ENCODE results near the gene MS4A10.

MS4A10 gene

GRCh38 chr11:60765355-60765754 is 19.8 kb upstream of the MS4A10 start:
- no peak for DNase-seq (ENCODE audit: low read depth in 1 of 2, low spot score in 1 of 2)

- DNase-seq (ENCODE audit: low read depth in 1 of 2, low spot score in 1 of 2), result no peak
These were observed 18.6 kb upstream of the MS4A10 start for GRCh38 chr11:60766547-60766946.

- DNase-seq (ENCODE audit: low read depth in 1 of 2, low spot score in 1 of 2), result no peak
These were observed 17.7 kb upstream of the MS4A10 start for GRCh38 chr11:60767388-60767811.

- DNase-seq (ENCODE audit: low read depth in 1 of 2, low spot score in 1 of 2), result no peak
These were observed 16.9 kb upstream of the MS4A10 start for GRCh38 chr11:60768202-60768601.

- no peak for DNase-seq (ENCODE audit: low read depth in 1 of 2, low spot score in 1 of 2)
These were observed 15.9 kb upstream of the MS4A10 start for GRCh38 chr11:60769273-60769672.

- DNase-seq (ENCODE audit: low read depth in 1 of 2, low spot score in 1 of 2), result no peak
These were observed 15.3 kb upstream of the MS4A10 start for GRCh38 chr11:60769811-60770210.

GRCh38 chr11:60771146-60771545 is 14.0 kb upstream of the MS4A10 start:
- no peak for DNase-seq (ENCODE audit: low read depth in 1 of 2, low spot score in 1 of 2)

- no peak for DNase-seq (ENCODE audit: low read depth in 1 of 2, low spot score in 1 of 2)
These were observed 13.1 kb upstream of the MS4A10 start for GRCh38 chr11:60771879-60772525.

GRCh38 chr11:60772666-60773065 is 12.5 kb upstream of the MS4A10 start:
- DNase-seq (ENCODE audit: low read depth in 1 of 2, low spot score in 1 of 2), result no peak

GRCh38 chr11:60774726-60775125 is 10.4 kb upstream of the MS4A10 start:
- no peak for DNase-seq (ENCODE audit: low read depth in 1 of 2, low spot score in 1 of 2)

- peak; percentile 71 to 78 for DNase-seq (ENCODE audit: low read depth in 1 of 2, low spot score in 1 of 2)
These were observed 9.6 kb upstream of the MS4A10 start for GRCh38 chr11:60775420-60775961.

- no peak for DNase-seq (ENCODE audit: low read depth in 1 of 2, low spot score in 1 of 2)
These were observed 9.0 kb upstream of the MS4A10 start for GRCh38 chr11:60776167-60776566.

GRCh38 chr11:60777106-60777505 is 8.0 kb upstream of the MS4A10 start:
- DNase-seq (ENCODE audit: low read depth in 1 of 2, low spot score in 1 of 2), result no peak

GRCh38 chr11:60777572-60777971 is 7.6 kb upstream of the MS4A10 start:
- DNase-seq (ENCODE audit: low read depth in 1 of 2, low spot score in 1 of 2), result no peak

GRCh38 chr11:60780065-60780464 is 5.1 kb upstream of the MS4A10 start:
- DNase-seq (ENCODE audit: low read depth in 1 of 2, low spot score in 1 of 2), result no peak

- DNase-seq (ENCODE audit: low read depth in 1 of 2, low spot score in 1 of 2), result no peak
These were observed 4.4 kb upstream of the MS4A10 start for GRCh38 chr11:60780774-60781173.

GRCh38 chr11:60781286-60781980 is 3.7 kb upstream of the MS4A10 start:
- DNase-seq (ENCODE audit: low read depth in 1 of 2, low spot score in 1 of 2), result no peak

- no peak for DNase-seq (ENCODE audit: low read depth in 1 of 2, low spot score in 1 of 2)
These were observed 3.2 kb upstream of the MS4A10 start for GRCh38 chr11:60781981-60782316.

GRCh38 chr11:60782393-60783140 is 2.6 kb upstream of the MS4A10 start:
- DNase-seq (ENCODE audit: low read depth in 1 of 2, low spot score in 1 of 2), result no peak

- DNase-seq (ENCODE audit: low read depth in 1 of 2, low spot score in 1 of 2), result no peak
These were observed 2.0 kb upstream of the MS4A10 start for GRCh38 chr11:60783141-60783484.

GRCh38 chr11:60783911-60784310 is 1.2 kb upstream of the MS4A10 start:
- no peak for DNase-seq (ENCODE audit: low read depth in 1 of 2, low spot score in 1 of 2)

GRCh38 chr11:60785806-60786361 is 751 bp downstream of the MS4A10 start:
- no peak for DNase-seq (ENCODE audit: low read depth in 1 of 2, low spot score in 1 of 2)

Measured in activated CD4-positive, alpha-beta T cell treated with anti-CD3 and anti-CD28 coated beads, Interleukin-2, amount 50 U/mL, for 24 hours (primary cell).